ENCODE data around the gene BAK1.
"Not testable (repeated sequence)": the region's sequence is repeated elsewhere in the genome, so short reads cannot be mapped to it uniquely, and the experiment has no call there.

BAK1 gene

GRCh38 chr6:33585403-33586107, 5.5 kb upstream of the BAK1 start:
- peak; percentile 89 for DNase-seq

GRCh38 chr6:33584700-33585402, 4.8 kb upstream of the BAK1 start:
- DNase-seq: no peak

- no peak for DNase-seq
These were observed 3.6 kb upstream of the BAK1 start for GRCh38 chr6:33583591-33584155.

- no peak for DNase-seq
These were observed 1.1 kb upstream of the BAK1 start for GRCh38 chr6:33581186-33581585.

DNA sequence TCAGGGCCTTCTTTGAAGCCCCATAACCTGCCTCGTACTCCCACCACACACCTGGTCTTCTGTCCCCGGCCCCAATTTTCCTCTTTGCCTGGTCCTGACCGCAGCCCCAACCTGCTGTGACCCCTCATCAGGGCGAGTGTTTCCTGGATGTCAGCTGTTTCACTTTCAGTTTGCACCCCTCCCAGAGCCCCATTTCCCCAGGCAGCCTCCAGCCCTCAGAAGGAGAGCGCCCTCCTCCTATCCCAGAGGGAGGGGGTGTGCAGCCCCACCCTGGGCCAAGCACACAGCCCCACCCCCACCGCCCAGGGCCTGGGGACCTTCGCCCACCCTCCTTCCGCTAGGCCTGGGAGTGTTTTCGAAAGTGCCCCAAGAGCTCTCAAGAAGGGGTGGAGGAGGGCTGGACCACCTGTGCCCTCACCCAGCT, 1.5 kb downstream of the BAK1 start:
- no peak for DNase-seq

GRCh38 chr6:33578164-33578563, 1.9 kb downstream of the BAK1 start:
- no peak for DNase-seq

GRCh38 chr6:33577718-33578117, 2.4 kb downstream of the BAK1 start:
- DNase-seq: no peak

GRCh38 chr6:33577106-33577535, 3.0 kb downstream of the BAK1 start:
- DNase-seq: no peak

GRCh38 chr6:33576668-33577067, 3.4 kb downstream of the BAK1 start:
- no peak for DNase-seq

DNA sequence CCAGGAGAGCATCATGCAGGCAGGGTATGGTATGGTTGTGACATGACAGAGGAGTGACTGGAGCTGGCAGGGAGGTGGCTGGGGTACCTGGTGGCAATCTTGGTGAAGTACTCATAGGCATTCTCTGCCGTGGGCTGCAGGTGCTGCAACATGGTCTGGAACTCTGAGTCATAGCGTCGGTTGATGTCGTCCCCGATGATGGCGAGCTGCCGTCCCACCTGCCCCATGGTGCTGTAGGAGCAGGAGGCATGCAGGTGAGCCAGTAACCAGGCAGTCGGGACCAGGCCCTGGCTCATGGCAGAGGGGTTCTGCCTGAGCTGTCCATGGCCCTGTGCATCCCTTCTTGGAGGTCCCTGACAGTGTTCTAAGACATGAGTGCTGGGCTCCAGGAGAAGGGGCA, 4.9 kb downstream of the BAK1 start:
- no peak for DNase-seq

DNA sequence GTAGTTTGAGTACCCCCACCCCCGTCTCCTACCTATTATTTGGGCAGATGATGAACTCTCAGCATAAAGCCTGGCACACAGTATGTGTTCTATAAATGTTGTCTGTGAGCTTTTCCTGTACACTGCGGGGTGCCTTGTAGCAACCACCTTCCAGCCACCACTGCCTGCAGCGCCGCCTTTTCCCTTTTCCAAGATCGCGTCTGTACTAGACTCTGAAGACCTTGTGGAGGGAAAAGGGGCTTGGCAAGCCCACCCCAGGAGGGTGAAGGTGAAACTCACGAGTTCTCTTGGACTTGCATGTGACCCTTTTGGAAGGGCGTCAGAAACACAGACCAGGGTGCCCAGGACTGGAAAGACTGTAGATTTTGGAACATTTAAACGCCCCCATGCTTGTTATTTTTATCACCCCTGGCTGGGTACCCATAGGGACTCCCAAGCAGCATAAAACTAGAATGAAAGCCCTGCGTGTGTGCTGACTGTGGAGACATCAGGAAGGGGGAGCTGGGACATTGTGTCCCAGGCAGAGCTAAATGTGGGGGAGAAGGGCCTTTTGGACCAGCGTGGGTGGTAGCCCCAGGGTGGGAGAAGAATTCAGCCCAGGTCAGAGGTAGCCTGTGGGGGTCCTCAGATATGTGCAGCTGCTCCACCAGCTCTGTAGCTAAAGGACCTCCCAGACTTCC, 8.3 kb downstream of the BAK1 start:
- DNase-seq: no peak

GRCh38 chr6:33570806-33571636, 9.1 kb downstream of the BAK1 start:
- peak; percentile 86 for DNase-seq

DNA sequence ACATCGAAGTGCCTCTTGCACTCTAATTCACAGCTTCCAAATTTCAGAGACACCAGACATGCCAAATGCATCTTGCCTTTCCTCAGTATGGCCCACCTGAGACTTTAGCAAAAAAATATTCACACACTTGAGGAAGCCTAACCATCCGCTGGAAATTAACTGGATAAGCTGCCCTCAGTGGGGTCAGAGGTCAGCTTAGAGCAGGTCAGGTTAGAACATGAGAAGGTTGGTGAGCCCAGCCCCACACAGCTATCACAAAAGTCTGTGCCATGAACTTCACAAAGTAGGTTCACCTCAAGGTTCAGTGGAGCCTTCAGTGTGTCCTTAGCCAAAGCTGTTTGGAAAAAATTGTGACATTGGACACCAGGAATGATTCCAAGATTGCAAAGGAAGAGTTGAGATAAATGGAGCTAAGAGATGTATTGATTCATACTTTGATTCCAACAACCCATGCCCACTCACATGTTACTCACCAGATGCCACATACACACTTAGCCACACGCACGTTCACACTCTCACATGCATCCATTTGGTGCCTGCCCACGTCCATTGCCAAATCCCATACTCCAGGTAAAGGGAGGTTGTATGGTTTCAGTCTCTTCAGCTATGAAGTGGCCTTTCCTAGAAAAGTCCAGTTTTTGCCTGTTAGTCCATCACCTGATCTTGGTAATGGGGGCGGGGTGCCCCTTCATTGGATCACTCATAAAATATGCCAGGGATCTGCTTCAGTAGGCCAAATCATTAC, 11.1 kb downstream of the BAK1 start:
- DNase-seq: no peak

DNA sequence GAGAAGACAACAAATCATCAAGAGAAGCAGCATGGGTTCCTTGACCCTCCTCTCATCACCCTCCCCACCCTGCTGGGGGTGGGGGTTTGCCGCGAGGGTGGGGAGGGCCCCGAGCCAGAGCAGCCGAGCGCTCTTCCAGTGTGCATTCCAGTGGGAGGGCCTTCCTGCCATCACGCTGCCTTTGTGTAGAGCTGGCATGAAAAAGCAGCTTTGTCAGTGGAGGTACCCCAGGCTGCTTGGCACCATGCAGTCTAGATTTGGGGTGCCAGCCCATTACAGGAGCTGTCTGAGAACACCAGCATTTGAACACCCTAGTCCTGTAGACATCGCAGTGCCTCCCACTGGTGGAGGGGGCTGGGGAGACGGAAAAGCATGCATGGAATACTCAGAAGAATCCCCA, 12.2 kb downstream of the BAK1 start:
- no peak for DNase-seq

DNA sequence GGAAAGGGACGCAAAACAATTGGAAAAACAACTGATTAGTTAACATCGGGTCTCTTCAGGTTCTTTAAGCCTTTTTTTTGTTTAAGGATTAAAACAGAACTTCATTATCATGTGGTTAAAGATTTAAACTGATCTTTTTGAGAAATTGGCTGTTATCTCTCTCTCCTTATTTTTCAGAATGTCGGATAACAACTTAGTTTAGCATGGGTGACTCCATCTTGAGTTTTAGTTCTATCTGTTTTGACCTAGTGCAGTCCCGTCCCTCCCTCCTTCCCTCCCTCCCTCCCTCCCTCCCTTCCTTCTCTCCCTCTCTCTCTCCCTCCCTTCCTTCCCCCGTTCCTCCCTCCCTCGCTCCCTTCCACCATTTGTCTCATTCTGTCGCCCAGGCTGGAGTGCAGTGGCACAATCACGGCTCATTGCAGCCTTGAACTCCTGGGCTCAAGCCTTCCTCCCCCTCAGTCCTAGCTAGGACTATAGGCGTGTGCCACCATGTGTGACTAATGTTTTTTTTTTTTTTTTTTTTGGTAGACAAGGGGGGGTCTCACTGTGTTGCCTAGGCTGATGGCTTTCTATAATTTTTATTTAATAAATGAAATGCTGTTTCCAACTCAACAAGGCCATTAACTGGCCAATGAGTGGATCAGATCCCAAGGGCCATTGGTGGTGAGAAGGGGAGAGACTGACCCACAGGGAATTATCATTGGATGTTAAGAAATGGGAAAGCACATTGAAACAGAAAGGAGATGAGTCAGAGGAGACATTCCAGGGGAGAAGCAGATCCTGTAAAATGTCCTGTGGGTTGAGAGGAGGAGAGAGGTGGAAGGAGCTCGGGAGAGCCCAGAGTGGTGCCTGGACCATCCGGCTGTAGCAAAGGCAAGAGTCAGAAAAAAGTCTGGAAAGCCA, 13.6 kb downstream of the BAK1 start:
- no peak for DNase-seq

DNA sequence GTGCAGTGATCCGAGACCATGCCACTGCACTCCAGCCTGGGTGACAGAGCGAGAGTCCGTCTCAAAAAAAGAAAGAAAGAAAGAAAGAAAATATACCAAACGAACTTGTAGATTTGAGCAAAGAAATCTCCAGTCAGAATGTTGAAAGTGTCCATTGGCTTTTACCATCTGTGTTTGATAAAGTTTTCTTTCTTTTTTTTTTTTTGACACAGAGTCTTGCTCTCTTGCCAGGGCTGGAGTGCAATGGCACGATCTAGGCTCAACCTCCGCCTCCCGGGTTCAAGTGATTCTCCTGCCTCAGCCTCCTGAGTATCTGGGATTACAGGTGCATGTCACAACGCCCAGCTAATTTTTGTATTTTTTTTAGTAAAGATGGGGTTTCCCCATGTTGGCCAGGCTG, 21.3 kb downstream of the BAK1 start:
- no peak for DNase-seq

DNA sequence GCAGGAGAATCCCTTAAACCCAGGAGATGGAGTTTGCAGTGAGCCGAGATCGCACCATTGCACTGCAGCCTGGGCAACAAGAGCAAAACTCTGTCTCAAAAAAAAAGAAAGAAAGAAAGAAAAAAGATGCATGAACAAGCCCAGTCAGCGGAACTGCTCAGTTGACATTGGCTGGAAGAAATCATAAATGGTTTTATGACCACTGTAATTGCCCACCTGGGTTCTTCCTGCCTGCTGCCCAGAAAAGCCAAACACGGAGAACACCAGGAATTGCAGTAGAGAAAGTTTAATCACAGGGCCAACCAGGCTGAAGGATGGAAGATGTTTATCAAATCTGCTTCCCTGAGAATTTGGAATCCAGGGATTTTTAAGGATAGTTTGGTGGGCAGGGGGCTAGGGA, 22.7 kb downstream of the BAK1 start:
- no peak for DNase-seq

GRCh38 chr6:33552883-33553282, 27.2 kb downstream of the BAK1 start:
- DNase-seq: not testable (repeated sequence)

GRCh38 chr6:33552252-33552651, 27.8 kb downstream of the BAK1 start:
- DNase-seq: no peak

DNA sequence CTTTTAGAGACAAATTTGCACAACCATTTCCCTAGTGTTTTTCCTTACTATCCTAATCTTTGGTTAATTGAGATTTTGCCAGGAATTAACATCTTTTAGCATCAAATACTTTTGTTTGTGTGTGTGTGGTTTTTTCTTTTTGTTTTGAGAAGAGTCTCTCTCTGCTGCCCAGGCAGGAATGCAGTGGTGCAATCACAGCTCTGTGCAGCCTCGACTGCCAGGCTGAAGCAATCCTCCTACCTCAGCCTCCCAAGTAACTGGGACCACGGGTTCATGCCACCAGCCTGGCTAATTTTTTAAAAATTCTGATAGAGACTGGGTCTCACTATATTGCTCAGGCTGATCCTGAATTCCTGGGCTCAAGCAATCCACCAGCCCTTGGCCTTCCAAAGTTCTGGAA, 28.5 kb downstream of the BAK1 start:
- no peak for DNase-seq

DNA sequence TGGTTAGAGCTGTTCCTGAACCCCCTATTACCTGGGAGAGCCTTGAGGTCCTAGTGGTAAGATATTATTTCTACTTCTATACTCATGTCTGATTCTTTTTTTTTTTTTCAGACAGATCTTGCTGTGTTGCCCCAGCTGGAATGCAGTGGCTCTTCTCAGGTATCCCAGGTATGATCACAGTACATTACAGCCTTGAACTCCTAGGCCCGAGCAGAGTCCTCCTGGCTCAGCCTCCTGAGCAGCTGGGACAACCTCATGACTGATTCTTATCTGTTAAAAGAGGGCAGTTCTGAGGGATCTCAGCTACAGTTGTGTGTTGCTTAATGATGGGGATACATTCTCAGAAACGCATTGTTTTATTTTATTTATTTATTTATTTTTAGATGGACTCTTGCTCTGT, 30.2 kb downstream of the BAK1 start:
- no peak for DNase-seq

All from stimulated activated CD4-positive, alpha-beta T cell treated with anti-CD3 and anti-CD28 coated beads, Interleukin-12 subunit alpha, Interleukin-12 subunit beta, amount 100 ng/mL, for 4 hours (primary cell).